GM18868 (cell line): ENCODE measurements around the gene SCG5.

ENCODE experiments used
- ATAC-seq: cut with Tn5 transposase; IDR thresholded peaks from one replicate; pipeline ENCODE4 v1.9.1; 2021; ENCODE audit warnings: mild to moderate bottlenecking, moderate library complexity; ENCODE audit not compliant: unreplicated experiment

Gene SCG5

DNA sequence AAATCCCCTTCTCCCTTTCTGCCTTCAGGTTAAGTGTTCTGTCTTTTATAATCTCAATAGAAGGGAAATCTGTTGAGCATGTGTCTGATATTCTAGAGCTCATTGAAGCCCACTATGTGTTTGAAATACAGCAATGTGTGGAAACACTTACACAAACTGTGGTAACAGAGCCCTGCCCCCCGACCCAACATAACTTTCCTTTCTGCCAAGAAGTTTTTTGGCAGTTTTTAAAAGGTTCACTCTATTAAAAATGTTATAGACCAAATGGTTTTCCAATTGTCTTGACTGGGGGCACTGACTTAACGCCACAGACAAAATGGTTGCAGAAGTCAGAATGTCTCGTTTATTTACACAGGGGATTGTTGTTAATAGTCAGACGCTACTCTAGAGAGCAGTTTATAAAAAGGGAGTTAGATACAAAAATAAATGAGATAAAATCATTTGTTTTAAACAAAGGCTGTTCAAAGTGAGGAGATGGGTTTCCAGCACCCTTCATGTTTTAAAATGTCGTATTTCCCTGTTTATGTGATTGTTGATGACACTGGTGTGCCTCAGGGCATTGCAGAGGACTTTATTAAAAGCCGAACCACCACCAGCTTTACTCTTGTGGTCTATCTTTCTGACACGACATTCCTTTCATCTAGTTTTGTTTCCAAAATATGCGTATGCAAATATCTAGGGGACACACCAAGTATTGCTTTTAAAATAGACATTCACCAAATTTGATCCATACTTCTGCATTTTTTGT is 49.6 kb downstream of the SCG5 start:
- ATAC-seq: no peak

DNA sequence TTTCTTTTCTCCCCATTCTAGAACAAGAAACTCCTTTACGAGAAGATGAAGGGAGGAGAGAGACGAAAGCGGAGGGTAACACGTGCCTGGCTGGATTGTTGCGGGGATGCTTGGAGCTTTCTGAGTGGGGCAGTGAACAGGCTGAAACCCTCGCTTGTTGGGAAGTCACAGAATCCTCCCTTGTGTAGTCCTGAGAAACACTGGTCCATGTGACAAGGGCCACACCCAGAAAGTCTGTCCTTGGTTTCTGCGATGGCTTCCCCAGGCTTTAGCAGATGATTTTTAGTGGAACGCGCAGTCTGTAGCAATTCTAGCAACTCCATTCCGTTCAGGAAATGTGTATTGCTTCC is 50.2 kb downstream of the SCG5 start:
- ATAC-seq: no peak

DNA sequence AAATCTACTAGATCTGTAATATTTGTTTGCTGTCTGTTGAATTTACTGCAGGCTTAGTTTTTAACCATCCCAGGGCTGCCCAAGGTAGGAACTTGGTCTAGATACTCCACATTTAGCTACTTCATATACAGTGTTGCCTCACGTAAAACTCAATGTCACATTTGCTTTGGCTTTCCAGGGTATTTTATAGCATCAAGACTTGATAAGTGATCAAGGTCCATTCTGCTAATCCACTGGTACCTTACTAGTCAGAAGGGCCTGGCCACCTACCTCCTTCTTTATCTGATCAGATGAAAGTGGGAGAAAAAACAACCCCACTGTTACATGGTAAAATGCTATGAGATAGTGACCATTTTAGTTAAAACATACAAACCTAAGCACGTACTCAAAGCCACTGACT is 50.8 kb downstream of the SCG5 start:
- ATAC-seq: no peak

DNA sequence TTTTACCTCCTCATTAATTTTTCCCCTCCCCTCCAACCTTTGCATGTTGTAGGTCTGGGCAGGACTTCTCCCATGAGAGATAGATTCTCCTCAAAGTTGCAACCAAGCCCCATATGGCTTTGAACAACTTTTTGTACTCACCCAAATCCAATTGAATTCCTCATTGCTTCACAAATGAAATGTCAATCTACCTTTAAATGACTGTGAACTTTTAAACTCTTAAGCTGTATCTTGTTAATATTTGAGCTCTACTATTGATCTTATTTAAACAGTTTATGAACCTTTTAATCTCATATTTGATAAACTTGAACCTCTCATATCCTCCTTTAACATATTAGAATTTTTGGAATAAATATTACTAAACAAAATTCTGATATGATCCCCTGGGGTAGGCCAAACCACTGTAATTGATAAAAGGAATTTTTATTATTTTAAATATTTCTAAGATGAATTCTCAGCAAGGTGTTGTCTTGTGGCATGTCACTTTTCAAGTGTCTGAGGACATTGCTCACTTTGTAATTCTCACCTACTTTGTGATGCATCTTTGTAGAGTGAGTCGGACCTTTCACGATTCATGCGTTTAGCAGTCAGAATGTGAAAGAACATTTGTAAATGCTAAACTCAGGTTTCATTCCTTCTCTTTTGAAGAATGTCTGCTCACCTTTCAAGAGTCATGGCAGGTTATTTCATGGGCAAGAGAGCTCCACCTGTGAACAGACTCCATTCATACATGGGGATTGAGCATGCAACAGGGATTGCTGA is 52.9 kb downstream of the SCG5 start:
- ATAC-seq: no peak

DNA sequence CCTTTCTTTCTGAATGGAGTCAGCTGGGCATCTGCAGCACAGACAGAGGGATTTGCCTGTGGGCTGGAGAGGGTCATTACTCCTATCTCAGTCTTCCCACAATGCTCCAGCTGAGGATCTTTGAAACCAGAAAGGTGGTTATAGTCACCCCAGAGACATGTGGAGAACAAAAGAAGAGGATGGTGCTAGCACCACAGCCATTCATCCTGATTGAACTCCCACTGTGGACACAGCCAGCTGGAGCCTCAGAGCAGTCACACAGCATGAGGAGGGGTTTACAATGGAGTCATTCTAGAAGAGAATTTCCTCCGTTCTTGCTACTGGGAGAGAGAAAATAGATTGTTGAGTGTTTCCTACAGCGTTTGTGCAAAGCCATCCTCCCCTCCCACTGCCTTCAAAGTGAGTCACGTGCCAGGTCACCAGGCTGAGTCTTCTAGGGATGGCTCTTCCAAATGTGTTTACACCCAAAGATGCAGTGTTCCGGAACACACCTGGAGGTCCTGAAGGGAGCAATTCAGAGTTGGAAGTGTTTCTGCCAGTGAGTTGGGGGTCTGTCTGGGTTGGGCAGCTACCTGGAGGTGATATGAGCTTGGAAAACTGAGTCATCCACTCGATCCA is 57.4 kb downstream of the SCG5 start:
- no peak for ATAC-seq

DNA sequence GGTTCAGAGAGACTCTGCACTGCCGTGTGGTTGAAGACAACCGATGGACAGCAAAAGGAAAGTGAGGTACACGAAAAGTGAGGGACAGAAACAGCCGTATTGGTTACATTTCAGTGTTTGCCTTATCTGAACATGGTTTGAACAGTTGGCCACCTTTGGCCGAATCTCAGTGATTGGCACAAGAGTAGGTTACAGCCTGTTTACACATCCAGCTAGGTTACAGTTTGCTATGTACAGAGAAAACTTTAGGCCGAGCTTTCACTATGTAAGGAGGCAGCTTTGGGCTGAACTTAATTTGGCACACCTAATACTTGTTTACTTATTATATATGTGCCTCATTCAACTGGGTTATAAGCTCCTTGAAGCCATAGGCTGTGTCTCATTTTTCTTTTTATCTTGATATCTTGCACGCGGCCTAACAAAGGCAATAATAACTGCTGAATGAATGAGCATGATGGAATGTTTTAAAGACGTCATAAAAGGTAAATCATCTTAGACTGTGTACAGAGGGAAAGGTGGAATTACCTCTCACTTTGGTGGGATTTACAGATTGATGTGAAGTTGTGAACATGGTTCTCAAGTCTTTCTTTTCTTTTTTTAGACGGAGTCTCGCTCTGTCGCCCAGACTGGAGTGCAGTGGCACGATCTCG is 59.1 kb downstream of the SCG5 start:
- no peak for ATAC-seq

DNA sequence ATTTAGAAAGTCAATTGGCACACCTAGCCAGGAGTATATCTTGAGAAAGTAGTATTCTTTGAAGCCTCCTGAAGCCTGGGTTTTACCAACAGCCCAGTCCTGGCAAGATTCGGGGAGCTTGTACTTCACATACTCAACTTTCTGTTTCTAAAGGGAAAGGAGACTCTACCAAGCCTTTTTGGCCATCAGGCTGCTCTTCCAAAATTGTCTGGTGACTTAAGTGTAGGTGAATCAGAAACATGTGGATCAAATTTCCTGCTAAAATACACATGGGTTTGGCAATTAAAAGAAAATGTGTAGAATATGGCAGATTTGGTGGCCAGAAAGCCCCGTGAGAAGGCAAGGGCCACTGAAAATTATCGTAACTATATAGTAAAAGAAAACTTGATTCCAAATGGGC is 60.4 kb downstream of the SCG5 start:
- no peak for ATAC-seq

DNA sequence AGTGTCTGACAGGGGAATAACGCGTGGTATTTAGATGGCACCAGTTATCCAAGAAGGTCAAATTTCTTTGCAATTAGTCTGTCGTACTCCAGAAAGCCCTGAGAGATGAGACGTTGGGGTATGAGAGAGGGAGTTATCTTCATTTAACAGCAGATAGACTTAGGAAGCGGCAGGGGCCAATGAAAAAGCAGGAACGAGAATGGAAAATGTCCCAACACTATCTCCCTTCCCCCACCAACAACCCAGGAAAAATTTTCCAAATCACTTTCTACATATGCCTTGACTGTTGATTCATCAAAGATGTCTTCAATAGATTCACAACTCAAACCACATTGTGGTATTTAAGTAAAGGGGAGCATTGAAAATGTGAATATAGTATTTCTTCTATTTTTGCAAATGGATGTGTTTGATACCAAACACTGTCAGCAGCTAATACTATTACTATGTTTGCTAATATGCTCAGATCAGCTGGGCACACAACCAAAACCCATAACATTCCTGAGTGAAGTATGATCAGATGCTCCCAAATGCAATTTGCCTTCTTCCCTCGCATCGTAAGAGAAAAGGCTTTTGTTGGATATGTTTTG is 63.0 kb downstream of the SCG5 start:
- ATAC-seq: no peak

DNA sequence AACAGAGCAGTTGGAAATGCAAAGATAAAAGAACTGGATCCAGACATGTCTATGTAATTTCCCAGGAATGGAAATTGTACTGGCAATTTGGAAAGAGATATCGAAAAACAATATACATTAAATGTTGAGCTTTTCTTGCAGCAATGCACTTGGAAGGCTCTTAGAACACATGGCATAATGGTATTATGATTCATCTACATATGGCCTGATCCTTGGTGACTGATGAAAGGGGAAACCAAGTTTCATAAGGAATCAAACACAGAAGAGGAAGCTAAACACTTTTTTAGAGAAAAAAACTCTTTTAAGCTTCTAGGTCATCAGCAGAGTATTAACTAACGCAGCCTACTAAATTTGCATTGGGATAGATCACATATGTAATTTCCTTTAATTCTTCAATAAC is 63.9 kb downstream of the SCG5 start:
- no peak for ATAC-seq

DNA sequence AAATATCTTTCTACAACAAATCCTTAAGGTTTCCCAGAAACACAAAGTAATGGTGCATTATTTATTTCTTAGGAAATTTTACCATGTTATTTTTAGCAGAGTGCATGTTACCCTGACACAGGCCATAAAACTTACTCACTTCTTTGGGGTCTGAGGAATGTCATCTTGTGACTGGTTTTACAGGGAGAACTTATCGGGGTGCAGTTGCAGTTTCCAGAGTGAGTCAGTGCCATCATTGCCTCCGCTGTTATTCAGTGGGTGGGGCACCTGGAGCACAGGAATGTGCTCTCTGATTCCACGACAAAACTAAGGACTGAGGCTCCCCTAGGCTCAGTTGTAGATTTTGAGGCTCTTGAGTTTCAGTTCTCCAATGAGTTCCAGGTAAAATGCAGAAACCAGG is 65.2 kb downstream of the SCG5 start:
- no peak for ATAC-seq

DNA sequence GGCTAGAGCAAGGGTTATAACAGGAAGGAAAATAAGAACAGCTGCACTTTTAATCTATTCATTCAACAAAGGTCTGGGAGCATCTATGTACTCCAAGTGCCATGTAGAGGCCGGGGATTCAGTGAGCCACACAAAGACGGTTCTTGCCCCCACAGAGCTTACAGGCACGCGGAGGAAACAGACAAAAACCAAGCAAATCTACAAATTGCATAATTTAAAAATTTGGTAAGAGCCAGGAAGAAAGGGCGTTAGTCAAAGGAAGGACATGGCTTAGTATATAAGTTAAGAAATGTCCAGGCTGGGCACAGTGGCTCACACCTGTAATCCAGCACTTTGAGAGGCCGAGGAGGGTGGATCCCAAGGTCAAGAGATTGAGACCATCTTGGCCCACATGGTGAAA is 65.9 kb downstream of the SCG5 start:
- no peak for ATAC-seq

DNA sequence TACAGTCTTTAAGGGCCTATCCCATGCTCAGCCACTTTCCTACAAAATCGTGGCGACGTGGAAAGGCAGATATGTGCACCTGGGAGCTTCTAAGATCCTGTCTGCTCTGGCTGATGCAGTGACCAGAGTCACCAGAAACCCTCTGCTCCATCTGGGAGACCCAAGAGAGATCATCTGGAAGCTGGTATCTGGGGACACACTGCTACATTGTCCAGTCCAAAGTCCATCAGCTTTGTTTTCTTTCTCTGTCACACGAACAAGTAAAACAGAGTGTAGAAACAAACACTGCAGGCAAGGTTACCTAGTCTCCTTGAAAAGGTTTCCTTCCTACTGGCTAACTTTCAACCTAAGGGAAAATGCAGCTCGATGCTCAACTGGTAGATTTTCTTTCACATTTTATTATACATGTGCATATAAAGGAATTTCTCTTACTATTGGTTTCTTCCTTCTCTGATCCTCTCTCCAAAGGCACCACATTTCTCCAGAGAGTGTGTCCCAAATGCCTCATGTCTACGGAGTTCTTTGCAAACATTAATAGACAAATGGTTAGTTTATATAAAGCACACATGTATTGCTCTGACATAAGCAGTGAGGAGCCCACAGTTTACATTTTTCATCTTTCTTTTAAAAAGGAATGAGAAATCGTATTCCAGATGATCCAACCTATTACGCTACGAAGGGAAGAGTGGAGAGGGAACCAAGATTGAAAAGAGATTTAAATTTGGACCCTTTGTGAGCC is 68.0 kb downstream of the SCG5 start:
- no peak for ATAC-seq

DNA sequence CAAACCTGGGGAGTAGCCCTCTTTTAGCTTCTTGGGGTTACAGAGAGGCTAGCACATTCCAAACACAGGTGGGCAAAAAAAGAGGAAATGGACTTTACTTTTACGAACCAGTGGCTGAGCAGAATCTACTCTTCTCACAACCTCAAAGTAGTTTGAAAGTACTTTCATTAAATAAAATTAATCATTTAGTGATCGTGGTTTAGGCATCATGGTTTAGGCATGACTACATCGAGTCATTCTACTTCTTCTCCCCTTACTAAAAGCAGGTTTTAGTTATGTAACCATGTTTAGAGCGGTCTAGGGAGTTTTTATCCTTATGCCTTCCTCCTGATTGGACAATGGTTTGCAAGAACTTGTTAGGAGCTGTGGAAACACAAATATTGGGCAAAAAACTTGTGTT is 73.8 kb downstream of the SCG5 start:
- peak; percentile 60 for ATAC-seq

DNA sequence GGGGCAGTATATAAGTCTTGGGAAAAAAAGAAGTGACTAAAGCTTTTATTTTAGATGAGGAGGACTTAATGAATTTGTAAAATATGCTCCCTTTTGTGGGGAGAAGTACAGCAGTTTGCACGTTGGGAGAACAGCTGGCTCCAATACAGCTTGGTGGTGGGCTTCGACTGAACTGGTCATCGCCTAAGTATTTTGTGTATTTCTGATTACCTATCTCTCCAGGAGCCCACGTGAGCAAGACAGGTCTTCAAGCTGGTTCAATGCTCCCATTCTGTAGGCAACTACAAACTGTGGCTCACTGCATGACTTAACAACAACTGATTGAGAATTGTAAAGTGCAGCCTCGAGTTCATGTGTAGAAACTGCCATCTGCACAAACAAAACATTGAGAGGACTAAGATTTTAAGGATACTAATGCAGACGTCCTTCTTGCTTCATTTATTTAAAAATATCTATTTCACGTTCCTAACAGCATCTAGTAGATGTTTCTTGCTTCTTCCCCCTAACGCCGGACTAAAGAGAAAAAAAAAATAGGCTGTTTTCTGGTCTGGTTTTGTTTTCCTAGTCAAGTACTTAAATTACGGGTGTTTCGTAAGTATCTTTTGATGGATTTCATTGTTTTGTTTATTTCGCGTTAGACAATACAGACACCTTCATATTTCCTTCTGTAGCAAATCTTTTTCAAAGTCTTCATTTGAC is 74.9 kb downstream of the SCG5 start:
- ATAC-seq: no peak

DNA sequence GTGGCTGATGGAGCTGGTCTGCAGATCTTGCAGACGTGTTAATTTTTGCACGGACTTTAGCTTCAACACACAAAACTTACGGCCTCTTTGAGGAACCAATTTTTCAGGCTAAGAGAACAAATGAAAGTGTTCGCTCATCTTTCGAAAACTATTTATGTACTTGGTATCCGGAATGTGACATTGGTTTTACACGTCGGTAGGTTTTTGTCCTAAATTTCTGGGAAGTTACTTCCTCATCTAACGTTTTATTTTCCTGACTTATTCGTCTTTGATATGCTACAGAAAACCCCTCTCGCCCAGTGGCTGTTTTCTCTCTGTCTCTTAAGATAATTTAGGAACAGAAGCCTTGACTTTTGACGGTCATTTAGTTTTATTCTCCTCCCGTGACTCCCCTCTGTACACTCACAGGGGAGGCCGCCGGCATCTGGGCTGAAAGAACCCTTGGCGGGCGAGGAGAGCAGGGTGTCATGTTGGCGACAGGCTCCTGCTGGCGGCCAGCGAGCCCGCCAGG is 75.5 kb downstream of the SCG5 start:
- no peak for ATAC-seq

DNA sequence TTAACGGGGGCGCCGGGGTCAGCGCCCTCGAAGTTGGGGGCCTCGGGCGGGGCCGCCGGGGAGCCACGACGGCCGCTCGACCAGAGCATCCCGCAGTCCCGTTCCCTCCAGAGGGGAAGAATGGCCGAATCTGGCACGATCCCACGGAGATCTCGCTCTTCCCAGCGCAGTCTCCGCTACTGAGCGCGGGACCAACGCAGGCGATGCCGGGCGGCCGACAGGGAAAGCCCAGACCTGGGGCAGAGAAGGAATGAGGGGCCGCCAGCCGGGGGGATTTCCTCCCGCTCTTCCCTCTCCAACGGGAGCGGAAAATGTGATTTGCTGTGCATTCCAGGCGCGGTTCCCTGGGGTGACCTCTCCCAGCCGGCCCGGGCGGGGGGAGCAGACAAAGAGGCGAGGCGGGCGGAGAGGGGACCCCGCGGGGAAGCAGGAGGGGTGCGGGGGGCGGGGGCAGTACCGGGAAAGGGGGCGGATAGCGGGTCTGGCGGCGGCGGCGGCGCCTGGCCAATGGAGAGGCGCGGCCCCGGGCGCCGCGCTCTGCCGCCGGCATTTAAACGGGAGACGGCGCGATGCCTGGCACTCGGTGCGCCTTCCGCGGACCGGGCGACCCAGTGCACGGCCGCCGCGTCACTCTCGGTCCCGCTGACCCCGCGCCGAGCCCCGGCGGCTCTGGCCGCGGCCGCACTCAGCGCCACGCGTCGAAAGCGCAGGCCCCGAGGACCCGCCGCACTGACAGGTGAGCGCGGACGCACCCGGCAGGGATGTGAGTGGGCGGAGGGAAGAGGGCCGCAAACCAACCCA is 76.1 kb downstream of the SCG5 start, which contains the start of gene GREM1:
GREM1 (plus strand) TSS at position 579 of the 801 bp plus-strand sequence. CDS start 12,687 bp downstream, outside the sequence.
- ATAC-seq: no peak

DNA sequence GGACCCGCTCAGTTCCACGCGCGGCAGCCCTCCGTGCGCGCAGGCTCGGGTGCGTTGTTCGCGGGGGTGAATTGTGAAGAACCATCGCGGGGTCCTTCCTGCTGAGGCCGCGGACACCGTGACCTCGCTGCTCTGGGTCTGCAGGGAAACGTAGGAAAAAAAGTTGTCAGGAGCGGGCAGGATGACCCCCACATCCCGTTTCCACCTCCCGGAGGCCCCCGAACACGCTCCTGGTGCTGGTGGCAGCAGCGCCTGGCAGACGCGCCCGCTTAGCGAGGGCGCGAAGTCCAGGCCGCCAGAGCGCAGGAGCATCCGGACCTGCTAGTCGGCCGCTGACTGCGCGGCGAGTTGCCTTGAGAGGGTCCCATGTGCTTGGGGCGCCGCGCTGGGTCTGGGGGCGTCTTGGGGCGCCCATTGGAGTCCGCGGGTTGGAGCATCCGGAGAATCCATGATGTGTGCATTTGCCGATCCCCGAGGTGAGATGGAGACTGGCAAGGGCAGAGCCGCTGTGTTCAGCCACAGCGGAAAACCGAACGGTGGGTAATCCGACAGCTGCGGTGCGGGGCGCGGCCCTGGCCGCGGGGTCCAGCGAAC is 76.8 kb downstream of the SCG5 start:
- ATAC-seq: no peak
